HepG2 (cell line): ENCODE data around the gene VMO1. TPM values are rescaled to one million over a fixed set of nuclear protein-coding genes. Genes with fewer than 3 reads are reported as not detected.
A peak's percentile ranks its signal among the peaks of the same experiment; 100 is the strongest.

ENCODE experiments used
- CEBPB ChIP-seq: IDR thresholded peaks from 2 replicates; pipeline ENCODE4 v1.6.1; 2011; ENCODE audit warnings: low read depth, low read length, improper control_type of control experiment, borderline replicate concordance
- ETV5 ChIP-seq: IDR thresholded peaks from 2 replicates; pipeline ENCODE4 v1.6.1; 2018; ENCODE audit warnings: missing biosample characterization, missing genetic modification reagents, inconsistent platforms, borderline replicate concordance
- LCORL ChIP-seq, 2 experiments: fragments of 450-650 bp in 1 of 2; sonication (generic) in 1 of 2; formaldehyde crosslinking in 1 of 2; IDR thresholded peaks; 2 replicates each; pipeline versions ENCODE4 v1.5.0 to v1.6.1; 2017 to 2020; ENCODE audit warnings: antibody characterized with exemption in 1 of 2, missing genetic modification reagents in 1 of 2
- MLX ChIP-seq: IDR thresholded peaks from 2 replicates; pipeline ENCODE4 v1.6.1; 2016
- NCOA2 ChIP-seq: sonication (generic); formaldehyde crosslinking; IDR thresholded peaks from 2 replicates; pipeline ENCODE4 v1.8.0; 2022; ENCODE audit warnings: inconsistent platforms
- PRDM4 ChIP-seq: sonication (generic); formaldehyde crosslinking; IDR thresholded peaks from 2 replicates; pipeline ENCODE4 v1.9.0; 2021; ENCODE audit warnings: missing genetic modification reagents, borderline replicate concordance
- PRPF4 ChIP-seq: fragments of 200-400 bp; formaldehyde crosslinking; IDR thresholded peaks from 2 replicates; pipeline ENCODE4 v1.6.1; 2016; ENCODE audit warnings: low read length, low read depth; ENCODE audit not compliant: poor library complexity, severe bottlenecking
- RFX1 ChIP-seq: fragments of 450-650 bp; IDR thresholded peaks from 2 replicates; pipeline ENCODE4 v1.6.1; 2017
- RXRB ChIP-seq: IDR thresholded peaks from 2 replicates; pipeline ENCODE4 v1.6.1; 2016; ENCODE audit warnings: borderline replicate concordance, missing genetic modification reagents, missing compliant biosample characterization
- SKI ChIP-seq: fragments of 450-650 bp; IDR thresholded peaks from one replicate; pipeline ENCODE4 v1.6.1; 2018; ENCODE audit warnings: mild to moderate bottlenecking; ENCODE audit not compliant: partially characterized antibody
- SP1 ChIP-seq, 2 experiments: fragments of 450-650 bp in 1 of 2; sonication (generic) in 1 of 2; formaldehyde crosslinking in 1 of 2; IDR thresholded peaks; 2 replicates each; pipeline versions ENCODE4 v1.4.0 to v1.6.1; 2016 to 2020; ENCODE audit warnings: missing genetic modification reagents in 1 of 2
- TEAD2 ChIP-seq: sonication (generic); formaldehyde crosslinking; IDR thresholded peaks from 2 replicates; pipeline ENCODE4 v1.9.0; 2021; ENCODE audit warnings: missing genetic modification reagents
- TGIF2 ChIP-seq: IDR thresholded peaks from 2 replicates; pipeline ENCODE4 v1.6.1; 2016; ENCODE audit warnings: control low read depth, missing compliant biosample characterization
- ZMYM3 ChIP-seq: sonication (generic); formaldehyde crosslinking; IDR thresholded peaks from 2 replicates; pipeline ENCODE4 v1.5.1; 2020; ENCODE audit warnings: mild to moderate bottlenecking, missing genetic modification reagents
- ZNF280D ChIP-seq: sonication (generic); formaldehyde crosslinking; IDR thresholded peaks from 2 replicates; pipeline ENCODE4 v1.5.1; 2020; ENCODE audit warnings: mild to moderate bottlenecking, missing genetic modification reagents
- ZNF460 ChIP-seq: sonication (generic); formaldehyde crosslinking; IDR thresholded peaks from 2 replicates; pipeline ENCODE4 v1.5.1; 2020; ENCODE audit warnings: missing genetic modification reagents, mild to moderate bottlenecking, borderline replicate concordance
- ZNF652 ChIP-seq: IDR thresholded peaks from 2 replicates; pipeline ENCODE4 v1.6.1; 2016; ENCODE audit warnings: low read depth, borderline replicate concordance
- polyA plus RNA-seq, 8 experiments: library from polyadenylated mRNA; depleted of rRNA in 3 of 8; stranded (reverse) in 7 of 8; unstranded in 1 of 8; fragments of >200 nt; fragmentation: Illumina TruSeq in 4 of 8; extraction: Trizol in 4 of 8; gene quantifications; 2 replicates each; pipeline versions ENCODE4 v1.2.1 to v1.2.3, GENCODE V29; 2011 to 2016; ENCODE audit warnings: low read depth in 4 of 8, missing spikeins in 1 of 8, mixed read lengths in 1 of 8; ENCODE audit not compliant: insufficient read depth in 1 of 8
- total RNA-seq, 5 experiments: library from RNA; depleted of rRNA; stranded (reverse); fragments of >200 nt; fragmentation: Illumina TruSeq; extraction: Trizol; gene quantifications; 2 replicates each; pipeline ENCODE4 v1.2.3, GENCODE V29; 2016; ENCODE audit warnings: low read depth in 1 of 5
- TF ChIP-seq, protein P1 (sequence below): sonication (generic); formaldehyde crosslinking; IDR thresholded peaks from 2 replicates; pipeline ENCODE4 v1.5.0; 2020; ENCODE audit warnings: mild to moderate bottlenecking, missing genetic modification reagents
- TF ChIP-seq, protein P2 (sequence below): IDR thresholded peaks from 2 replicates; pipeline ENCODE4 v1.6.1; 2016; ENCODE audit warnings: mild to moderate bottlenecking

The VMO1 gene
- total and polyA plus RNA-seq, 2 of the 13 experiments (the other 11 are each of a cell fraction or from before 2014, with no cell fraction given) = not detected

GRCh38 chr17:4777969-4778760 is 8.0 kb downstream of the VMO1 start (continued):
- TF ChIP-seq SP1 (IDR thresholded peaks at IDR 0.05) (no peak), SP1 (CRISPR knock-in tag; IDR thresholded peaks at IDR 0.05) (peak; percentile 43; the same call in 1 of the 2 replicates), ZNF460 (no peak), CEBPB (peak; percentile 93), PRPF4 (no peak), MLX (CRISPR knock-in tag) (0 out of 2 replicates have a peak, but pooled peaks have one; percentile 47), ZNF280D (peak; percentile 83), NCOA2 (peak; percentile 86), ZMYM3 (CRISPR knock-in tag) (peak; percentile 95), LCORL (IDR thresholded peaks at IDR 0.05) (0 out of 2 replicates have a peak, but pooled peaks have one; percentile 35), LCORL (CRISPR knock-in tag; IDR thresholded peaks at IDR 0.05) (peak; percentile 95), PRDM4 (no peak), RFX1 (no peak), SKI (peak; percentile 62), ZNF652 (CRISPR knock-in tag) (peak; percentile 38; the same call in 1 of the 2 replicates), TGIF2 (CRISPR knock-in tag) (peak; percentile 80), TEAD2 (CRISPR knock-in tag) (0 out of 2 replicates have a peak, but pooled peaks have one; percentile 24), RXRB (peak; percentile 82), ETV5 (CRISPR knock-in tag) (peak; percentile 74)
- TF ChIP-seq, protein P1, sequence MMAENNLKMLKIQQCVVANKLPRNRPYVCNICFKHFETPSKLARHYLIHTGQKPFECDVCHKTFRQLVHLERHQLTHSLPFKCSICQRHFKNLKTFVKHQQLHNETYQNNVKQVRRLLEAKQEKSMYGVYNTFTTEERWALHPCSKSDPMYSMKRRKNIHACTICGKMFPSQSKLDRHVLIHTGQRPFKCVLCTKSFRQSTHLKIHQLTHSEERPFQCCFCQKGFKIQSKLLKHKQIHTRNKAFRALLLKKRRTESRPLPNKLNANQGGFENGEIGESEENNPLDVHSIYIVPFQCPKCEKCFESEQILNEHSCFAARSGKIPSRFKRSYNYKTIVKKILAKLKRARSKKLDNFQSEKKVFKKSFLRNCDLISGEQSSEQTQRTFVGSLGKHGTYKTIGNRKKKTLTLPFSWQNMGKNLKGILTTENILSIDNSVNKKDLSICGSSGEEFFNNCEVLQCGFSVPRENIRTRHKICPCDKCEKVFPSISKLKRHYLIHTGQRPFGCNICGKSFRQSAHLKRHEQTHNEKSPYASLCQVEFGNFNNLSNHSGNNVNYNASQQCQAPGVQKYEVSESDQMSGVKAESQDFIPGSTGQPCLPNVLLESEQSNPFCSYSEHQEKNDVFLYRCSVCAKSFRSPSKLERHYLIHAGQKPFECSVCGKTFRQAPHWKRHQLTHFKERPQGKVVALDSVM = peak; percentile 90
- TF ChIP-seq, protein P2, sequence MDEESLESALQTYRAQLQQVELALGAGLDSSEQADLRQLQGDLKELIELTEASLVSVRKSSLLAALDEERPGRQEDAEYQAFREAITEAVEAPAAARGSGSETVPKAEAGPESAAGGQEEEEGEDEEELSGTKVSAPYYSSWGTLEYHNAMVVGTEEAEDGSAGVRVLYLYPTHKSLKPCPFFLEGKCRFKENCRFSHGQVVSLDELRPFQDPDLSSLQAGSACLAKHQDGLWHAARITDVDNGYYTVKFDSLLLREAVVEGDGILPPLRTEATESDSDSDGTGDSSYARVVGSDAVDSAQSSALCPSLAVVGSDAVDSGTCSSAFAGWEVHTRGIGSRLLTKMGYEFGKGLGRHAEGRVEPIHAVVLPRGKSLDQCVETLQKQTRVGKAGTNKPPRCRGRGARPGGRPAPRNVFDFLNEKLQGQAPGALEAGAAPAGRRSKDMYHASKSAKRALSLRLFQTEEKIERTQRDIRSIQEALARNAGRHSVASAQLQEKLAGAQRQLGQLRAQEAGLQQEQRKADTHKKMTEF (CRISPR knock-in tag) = peak; percentile 84
